T47D (cell line): ENCODE results near the gene LYRM1.
"Not testable (repeated sequence)": the region's sequence is repeated elsewhere in the genome, so short reads cannot be mapped to it uniquely, and the experiment has no call there.

ENCODE experiments used
- DNase-seq, 2 experiments: peaks; one replicate each; pipeline versions ENCODE4 v3.0.0 to v3.0.0-alpha.2; 2011 to 2012; ENCODE audit warnings: low read depth in 1 of 2, low spot score in 1 of 2
- JUND ChIP-seq: IDR thresholded peaks from 2 replicates; pipeline ENCODE4 v1.6.1; 2012; ENCODE audit warnings: low read depth
- in situ Hi-C: cut with HindIII; loops from 2 replicates; pipeline ENCODE4 v1.10.0; 2016; ENCODE audit warnings: low sequenced_read_pairs, low pct_unique_long_range_greater_than_20kb

LYRM1 gene

GRCh38 chr16:20916942-20917341 is 16.4 kb downstream of the LYRM1 start:
- DNase-seq: no peak
- no peak for TF ChIP-seq JUND
- in situ Hi-C loops: no loop called here

DNA sequence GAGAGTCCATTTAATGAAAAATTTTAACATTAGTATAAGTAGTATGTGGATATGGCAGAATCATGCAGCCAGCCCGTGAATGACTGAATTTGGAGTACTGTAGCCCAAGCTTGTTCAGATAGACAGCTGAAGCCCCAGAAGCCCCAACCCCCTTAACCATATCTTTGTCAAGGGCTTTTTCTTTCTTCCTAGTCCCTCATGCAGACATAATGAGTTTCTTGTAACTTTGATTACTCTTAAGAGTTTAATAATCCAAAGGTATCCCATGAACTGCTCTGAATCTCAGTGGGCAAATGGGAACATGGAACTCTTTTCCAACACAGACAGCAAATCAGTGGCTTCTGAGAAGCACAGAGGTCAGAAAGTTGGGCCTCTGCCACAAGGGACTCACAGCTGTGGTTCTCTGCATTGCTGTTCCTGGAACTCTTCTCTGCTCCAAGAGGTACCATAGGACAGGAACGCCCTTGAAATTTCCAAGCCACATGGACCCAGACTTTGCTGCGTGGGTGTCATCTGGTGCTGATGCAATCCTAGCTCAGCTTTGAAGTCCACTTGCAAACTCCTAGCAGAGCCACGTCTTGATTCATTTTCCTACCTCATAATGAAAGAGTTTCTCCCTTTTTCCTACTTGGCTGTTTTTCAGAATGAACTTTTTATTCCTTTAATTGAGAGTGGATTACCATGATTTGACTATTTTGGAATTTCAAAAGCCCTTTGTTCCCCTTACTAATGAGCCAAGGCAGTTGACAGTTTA is 18.1 kb downstream of the LYRM1 start:
- in situ Hi-C loops: no loop called here
- no peak for DNase-seq
- TF ChIP-seq JUND: no peak

DNA sequence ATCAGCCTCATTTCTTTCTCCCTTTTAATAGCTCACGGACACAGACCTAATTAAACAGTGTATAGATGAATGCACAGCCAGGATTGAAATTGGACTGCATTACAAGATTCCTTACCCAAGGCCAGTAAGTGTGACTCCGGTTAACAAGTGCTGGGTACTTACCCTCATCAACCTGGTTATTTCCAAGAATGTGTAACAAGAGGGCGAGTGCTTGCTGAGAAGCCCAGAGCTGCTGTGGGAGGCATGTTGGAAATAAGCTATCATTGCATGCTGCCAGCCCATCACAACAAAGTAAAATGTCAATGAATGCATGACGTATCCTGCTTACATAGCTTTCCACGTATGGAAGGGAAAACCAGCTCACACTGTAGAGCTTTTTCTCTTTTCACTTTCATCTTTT is 19.5 kb downstream of the LYRM1 start:
- no peak for DNase-seq
- in situ Hi-C loops: no loop called here
- no peak for TF ChIP-seq JUND

DNA sequence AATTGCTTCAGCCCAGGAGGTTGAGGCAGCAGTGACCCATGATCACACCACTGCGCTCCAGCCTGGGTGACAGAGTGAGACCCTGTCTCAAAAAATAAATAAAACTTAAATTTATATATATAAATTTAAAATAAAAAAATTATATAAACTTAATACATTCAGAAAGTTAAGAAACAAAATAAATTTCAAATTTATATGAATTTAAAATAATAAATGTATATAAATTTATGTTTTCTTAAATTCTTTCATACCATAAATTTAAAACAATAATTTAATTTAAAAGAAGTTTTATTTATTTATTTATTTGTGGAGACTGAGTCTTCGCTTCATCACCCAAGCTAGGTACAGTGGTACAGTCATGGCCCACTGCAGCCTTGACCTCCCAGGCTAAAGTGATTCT is 20.2 kb downstream of the LYRM1 start:
- in situ Hi-C loops: no loop called here
- TF ChIP-seq JUND: no peak
- no peak for DNase-seq

- in situ Hi-C loops: no loop called here
- no peak for DNase-seq
- TF ChIP-seq JUND: no peak
Observed at GRCh38 chr16:20923876-20924275, 23.3 kb downstream of the LYRM1 start.

DNA sequence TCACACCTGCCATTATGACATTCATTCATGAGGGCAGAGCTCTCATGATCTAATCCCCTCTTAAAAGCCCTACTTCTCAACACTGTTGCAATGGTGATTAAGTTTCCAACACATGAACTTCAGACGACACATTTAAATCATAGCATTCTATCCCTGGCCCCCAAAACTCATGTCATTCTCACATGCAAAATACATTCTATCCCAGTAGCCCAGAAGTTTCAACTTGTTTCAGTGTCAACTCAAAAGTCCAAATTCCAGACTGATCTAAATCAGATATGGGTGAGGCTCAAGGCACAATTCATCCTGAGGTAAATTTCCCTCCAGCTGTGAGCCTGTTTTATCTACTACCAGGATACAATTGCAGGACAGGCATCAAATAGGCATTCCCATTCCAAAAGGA is 25.2 kb downstream of the LYRM1 start:
- TF ChIP-seq JUND: no peak
- in situ Hi-C loops: no loop called here
- DNase-seq: no peak

GRCh38 chr16:20928774-20929411 is 28.3 kb downstream of the LYRM1 start:
- no peak for TF ChIP-seq JUND
- DNase-seq: no peak
- in situ Hi-C loops: no loop called here

- DNase-seq, in situ Hi-C loops: not testable (repeated sequence)
Observed at GRCh38 chr16:20929676-20930364, 29.2 kb downstream of the LYRM1 start.

GRCh38 chr16:20930365-20930690 is 29.8 kb downstream of the LYRM1 start:
- in situ Hi-C loops: no loop called here
- no peak for DNase-seq
- no peak for TF ChIP-seq JUND

GRCh38 chr16:20931066-20931600 is 30.6 kb downstream of the LYRM1 start:
- TF ChIP-seq JUND: no peak
- in situ Hi-C loops: no loop called here

DNA sequence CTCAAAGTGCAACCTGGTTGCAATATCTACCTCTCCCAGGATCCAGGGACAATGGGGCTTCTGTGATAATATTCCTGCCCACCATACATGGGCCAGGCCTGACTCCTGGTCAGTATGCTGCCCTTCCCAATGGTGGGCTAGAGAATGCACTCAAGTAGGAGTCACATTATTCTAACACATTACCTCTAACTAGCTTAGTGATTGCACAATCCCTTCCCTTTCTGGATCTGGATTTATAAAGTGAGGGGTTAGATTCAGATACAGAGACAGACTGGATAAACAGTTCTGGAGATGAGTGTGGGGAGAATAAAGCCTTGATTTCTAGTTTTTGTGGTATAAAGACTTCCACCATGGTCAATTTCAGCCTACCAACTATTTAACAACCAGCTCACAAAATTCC is 33.0 kb downstream of the LYRM1 start:
- TF ChIP-seq JUND: no peak
- DNase-seq: no peak
- in situ Hi-C loops: no loop called here

More at GRCh38 chr16:20931066-20931600, 30.6 kb downstream of the LYRM1 start:
- peak in 1 of 2 experiments; percentile 52 for DNase-seq

GRCh38 chr16:20937736-20938135 is 37.2 kb downstream of the LYRM1 start:
- in situ Hi-C loops: no loop called here
- no peak for DNase-seq
- TF ChIP-seq JUND: no peak

DNA sequence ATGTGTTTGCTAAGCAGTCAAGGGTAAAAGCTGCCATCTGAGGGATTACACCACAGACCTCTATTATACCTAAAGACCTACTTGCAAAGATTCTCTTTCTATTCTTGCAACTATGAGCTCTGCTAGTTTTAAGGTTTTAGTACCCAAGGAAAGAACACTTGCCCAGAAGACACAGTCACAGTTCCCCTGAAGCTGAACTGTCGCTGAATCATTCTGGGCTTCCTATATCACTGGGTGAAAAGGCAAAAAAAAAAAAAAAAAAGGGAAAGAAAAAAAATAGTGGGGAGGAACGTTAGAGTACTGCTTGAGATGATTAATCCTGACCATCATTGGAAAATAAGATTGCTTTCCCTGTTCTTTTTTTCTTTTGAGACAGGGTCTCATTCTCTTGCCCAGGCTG is 37.9 kb downstream of the LYRM1 start:
- TF ChIP-seq JUND: no peak
- no peak for DNase-seq
- in situ Hi-C loops: no loop called here
